WTC11 (cell line): ENCODE data around the gene PPCDC.

Experiments
- CREM ChIP-seq: sonication (generic); formaldehyde crosslinking; IDR thresholded peaks from 2 replicates; pipeline ENCODE4 v1.8.1; 2022; ENCODE audit warnings: mild to moderate bottlenecking, missing genetic modification reagents, moderate library complexity
- ETV6 ChIP-seq: sonication (generic); formaldehyde crosslinking; IDR thresholded peaks from 2 replicates; pipeline ENCODE4 v1.8.1; 2022; ENCODE audit warnings: mild to moderate bottlenecking, missing genetic modification reagents
- FOXK1 ChIP-seq: sonication (generic); formaldehyde crosslinking; IDR thresholded peaks from 2 replicates; pipeline ENCODE4 v1.8.0; 2022; ENCODE audit warnings: mild to moderate bottlenecking, moderate library complexity, missing genetic modification reagents
- GRHL2 ChIP-seq: fragments of 250-450 bp; sonication (Bioruptor Pico); IDR thresholded peaks from 2 replicates; pipeline ENCODE4 v1.8.0; 2022; ENCODE audit warnings: mild to moderate bottlenecking, moderate library complexity; ENCODE audit not compliant: insufficient replicate concordance, severe bottlenecking
- JUN ChIP-seq: sonication (generic); formaldehyde crosslinking; IDR thresholded peaks from 2 replicates; pipeline ENCODE4 v1.8.0; 2023; ENCODE audit warnings: mild to moderate bottlenecking, missing genetic modification reagents
- NR2C2 ChIP-seq: sonication (generic); formaldehyde crosslinking; IDR thresholded peaks from 2 replicates; pipeline ENCODE4 v1.8.0; 2022; ENCODE audit warnings: mild to moderate bottlenecking, missing genetic modification reagents
- ZNF121 ChIP-seq: sonication (generic); formaldehyde crosslinking; IDR thresholded peaks from 2 replicates; pipeline ENCODE4 v1.8.0; 2023; ENCODE audit warnings: missing genetic modification reagents
- ZNF138 ChIP-seq: sonication (generic); formaldehyde crosslinking; conservative IDR thresholded peaks from 2 replicates; pipeline ENCODE4 v1.8.1; 2022; ENCODE audit warnings: mild to moderate bottlenecking, moderate library complexity, missing genetic modification reagents
- ZNF263 ChIP-seq: sonication (generic); formaldehyde crosslinking; IDR thresholded peaks from 2 replicates; pipeline ENCODE4 v1.8.1; 2022; ENCODE audit warnings: low read depth, mild to moderate bottlenecking, moderate library complexity, missing genetic modification reagents
- ZNF416 ChIP-seq: fragments of 250-450 bp; sonication (Bioruptor Pico); IDR thresholded peaks from 2 replicates; pipeline ENCODE4 v1.9.0; 2021; ENCODE audit warnings: mild to moderate bottlenecking, inconsistent platforms
- TF ChIP-seq, protein P1 (sequence below): fragments of 200-600 bp; IDR thresholded peaks from 2 replicates; pipeline ENCODE4 v1.8.0; 2022; ENCODE audit warnings: antibody characterized with exemption
- TF ChIP-seq, protein P2 (sequence below): sonication (generic); formaldehyde crosslinking; IDR thresholded peaks from 2 replicates; pipeline ENCODE4 v1.8.1; 2023; ENCODE audit warnings: mild to moderate bottlenecking, missing genetic modification reagents
- TF ChIP-seq, protein P3 (sequence below): sonication (generic); formaldehyde crosslinking; IDR thresholded peaks from 2 replicates; pipeline ENCODE4 v1.8.1; 2022; ENCODE audit warnings: low read depth, mild to moderate bottlenecking, moderate library complexity, missing genetic modification reagents, borderline replicate concordance

DNA sequence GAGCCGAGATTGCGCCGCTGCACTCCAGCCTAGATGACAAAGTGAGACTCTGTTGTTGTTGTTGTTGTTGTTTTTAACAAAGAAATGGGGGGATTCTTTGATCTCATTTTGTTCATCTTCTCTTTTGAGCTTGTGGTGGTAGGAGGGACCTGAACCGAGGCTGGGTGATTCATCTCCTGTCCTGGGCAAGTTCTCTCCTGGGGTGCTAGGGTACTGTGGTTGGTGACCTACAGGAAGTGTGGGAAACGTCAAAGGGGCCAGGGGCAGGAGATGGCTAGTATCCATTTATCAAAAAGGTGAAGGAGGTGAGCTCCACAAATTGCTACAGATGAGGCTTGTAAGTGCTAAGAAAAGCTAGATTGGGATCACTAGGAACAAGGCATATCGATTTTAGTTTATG, 14.3 kb downstream of the PPCDC start:
- TF ChIP-seq, protein P1, sequence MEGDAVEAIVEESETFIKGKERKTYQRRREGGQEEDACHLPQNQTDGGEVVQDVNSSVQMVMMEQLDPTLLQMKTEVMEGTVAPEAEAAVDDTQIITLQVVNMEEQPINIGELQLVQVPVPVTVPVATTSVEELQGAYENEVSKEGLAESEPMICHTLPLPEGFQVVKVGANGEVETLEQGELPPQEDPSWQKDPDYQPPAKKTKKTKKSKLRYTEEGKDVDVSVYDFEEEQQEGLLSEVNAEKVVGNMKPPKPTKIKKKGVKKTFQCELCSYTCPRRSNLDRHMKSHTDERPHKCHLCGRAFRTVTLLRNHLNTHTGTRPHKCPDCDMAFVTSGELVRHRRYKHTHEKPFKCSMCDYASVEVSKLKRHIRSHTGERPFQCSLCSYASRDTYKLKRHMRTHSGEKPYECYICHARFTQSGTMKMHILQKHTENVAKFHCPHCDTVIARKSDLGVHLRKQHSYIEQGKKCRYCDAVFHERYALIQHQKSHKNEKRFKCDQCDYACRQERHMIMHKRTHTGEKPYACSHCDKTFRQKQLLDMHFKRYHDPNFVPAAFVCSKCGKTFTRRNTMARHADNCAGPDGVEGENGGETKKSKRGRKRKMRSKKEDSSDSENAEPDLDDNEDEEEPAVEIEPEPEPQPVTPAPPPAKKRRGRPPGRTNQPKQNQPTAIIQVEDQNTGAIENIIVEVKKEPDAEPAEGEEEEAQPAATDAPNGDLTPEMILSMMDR, result no peak
- TF ChIP-seq FOXK1 (CRISPR knock-in tag) (no peak), JUN (no peak), ZNF121 (no peak), ZNF263 (CRISPR knock-in tag) (no peak), CREM (CRISPR knock-in tag) (no peak), NR2C2 (no peak), ZNF416 (no peak), GRHL2 (no peak), ETV6 (CRISPR knock-in tag) (no peak), ZNF138 (CRISPR knock-in tag) (no peak)
- TF ChIP-seq, protein P2, sequence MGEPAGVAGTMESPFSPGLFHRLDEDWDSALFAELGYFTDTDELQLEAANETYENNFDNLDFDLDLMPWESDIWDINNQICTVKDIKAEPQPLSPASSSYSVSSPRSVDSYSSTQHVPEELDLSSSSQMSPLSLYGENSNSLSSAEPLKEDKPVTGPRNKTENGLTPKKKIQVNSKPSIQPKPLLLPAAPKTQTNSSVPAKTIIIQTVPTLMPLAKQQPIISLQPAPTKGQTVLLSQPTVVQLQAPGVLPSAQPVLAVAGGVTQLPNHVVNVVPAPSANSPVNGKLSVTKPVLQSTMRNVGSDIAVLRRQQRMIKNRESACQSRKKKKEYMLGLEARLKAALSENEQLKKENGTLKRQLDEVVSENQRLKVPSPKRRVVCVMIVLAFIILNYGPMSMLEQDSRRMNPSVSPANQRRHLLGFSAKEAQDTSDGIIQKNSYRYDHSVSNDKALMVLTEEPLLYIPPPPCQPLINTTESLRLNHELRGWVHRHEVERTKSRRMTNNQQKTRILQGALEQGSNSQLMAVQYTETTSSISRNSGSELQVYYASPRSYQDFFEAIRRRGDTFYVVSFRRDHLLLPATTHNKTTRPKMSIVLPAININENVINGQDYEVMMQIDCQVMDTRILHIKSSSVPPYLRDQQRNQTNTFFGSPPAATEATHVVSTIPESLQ (CRISPR knock-in tag), result no peak
- TF ChIP-seq, protein P3, sequence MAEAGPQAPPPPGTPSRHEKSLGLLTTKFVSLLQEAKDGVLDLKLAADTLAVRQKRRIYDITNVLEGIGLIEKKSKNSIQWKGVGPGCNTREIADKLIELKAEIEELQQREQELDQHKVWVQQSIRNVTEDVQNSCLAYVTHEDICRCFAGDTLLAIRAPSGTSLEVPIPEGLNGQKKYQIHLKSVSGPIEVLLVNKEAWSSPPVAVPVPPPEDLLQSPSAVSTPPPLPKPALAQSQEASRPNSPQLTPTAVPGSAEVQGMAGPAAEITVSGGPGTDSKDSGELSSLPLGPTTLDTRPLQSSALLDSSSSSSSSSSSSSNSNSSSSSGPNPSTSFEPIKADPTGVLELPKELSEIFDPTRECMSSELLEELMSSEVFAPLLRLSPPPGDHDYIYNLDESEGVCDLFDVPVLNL (CRISPR knock-in tag), result no peak
